Parietal lobe (tissue), 1 donor: ENCODE results near the gene E2F6. TPM values are rescaled to one million over a fixed set of nuclear protein-coding genes. Genes with fewer than 3 reads are reported as not detected.

Source experiments
- total RNA-seq: library from RNA; depleted of rRNA; stranded (reverse); fragments of >200 nt; gene quantifications from one replicate; pipeline ENCODE4 v1.2.3, GENCODE V29; 2014

The E2F6 gene
- total RNA-seq = 13.5 TPM

GRCh38 chr2:11465485-11466306, at the start of gene E2F6:
Gene E2F6, minus strand, starts transcription at chr2:11466161. Its CDS starts 282 bp downstream, at chr2:11465879.

Other genes starting within 250 kb of the E2F6 start
- 91.4 TPM for gene ROCK2, start 121.5 kb downstream of the E2F6 start, total RNA-seq
- gene GREB1, start 67.9 kb upstream of the E2F6 start, total RNA-seq = 3.8 TPM
- not detected for gene NTSR2, start 204.0 kb upstream of the E2F6 start, total RNA-seq